GM13977 (cell line): ENCODE measurements around the gene PROSER2.
"Not testable (repeated sequence)": the region's sequence is repeated elsewhere in the genome, so short reads cannot be mapped to it uniquely, and the experiment has no call there.

Experiments used
- DNase-seq: peaks from one replicate; pipeline ENCODE4 v3.0.0; 2012; ENCODE audit warnings: low spot score
- CTCF ChIP-seq: IDR thresholded peaks from 2 replicates; pipeline ENCODE4 v1.5.1; 2012; ENCODE audit warnings: mild to moderate bottlenecking, control low read depth; ENCODE audit not compliant: insufficient read depth; ENCODE audit errors: extremely low read depth, missing control alignments
- in situ Hi-C: fragments of 300-500 bp; cut with MboI; formaldehyde crosslinking; loops from one replicate; pipeline ENCODE4 v1.12.0; 2022; ENCODE audit warnings: low sequenced_read_pairs, low pct_unique_long_range_greater_than_20kb, mixed read lengths, inconsistent platforms; ENCODE audit not compliant: unreplicated experiment

The PROSER2 gene

GRCh38 chr10:11884706-11885423 is 61.7 kb downstream of the PROSER2 start:
- no peak for DNase-seq
- in situ Hi-C loops: no loop called here
- no peak for TF ChIP-seq CTCF

DNA sequence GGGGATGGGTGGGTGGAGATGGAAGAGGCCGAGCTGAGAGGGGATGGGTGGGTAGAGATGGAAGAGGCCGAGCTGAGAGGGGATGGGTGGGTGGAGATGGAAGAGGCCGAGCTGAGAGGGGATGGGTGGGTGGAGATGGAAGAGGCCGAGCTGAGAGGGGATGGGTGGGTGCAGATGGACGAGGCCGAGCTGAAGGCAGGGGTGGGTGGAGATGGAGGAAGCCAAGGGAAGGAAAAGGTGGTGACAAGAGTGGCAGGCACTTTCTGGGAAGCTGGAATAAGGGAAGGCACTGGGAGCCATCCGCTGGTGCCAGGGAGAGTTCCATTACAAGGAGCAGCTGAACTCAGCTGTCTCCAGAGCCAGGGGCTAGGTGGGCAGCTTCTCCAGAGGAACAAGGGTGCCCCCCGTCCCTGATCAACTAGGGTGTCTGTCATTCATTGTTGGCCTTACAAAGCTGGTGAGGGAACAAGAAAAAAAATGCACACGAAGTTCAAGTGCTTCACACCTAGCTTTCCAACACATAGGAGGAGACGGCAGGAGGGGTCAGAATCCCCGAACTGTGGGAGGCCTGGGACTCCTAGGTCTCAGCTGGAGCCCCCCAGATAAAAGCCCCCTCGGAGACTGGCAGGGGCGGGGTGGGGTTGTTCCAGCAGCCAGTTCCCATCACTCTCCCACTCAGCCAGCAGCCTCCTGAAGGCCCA is 62.4 kb downstream of the PROSER2 start:
- in situ Hi-C loops: no loop called here
- TF ChIP-seq CTCF: no peak
- DNase-seq: no peak

GRCh38 chr10:11886138-11886474 is 63.0 kb downstream of the PROSER2 start:
- TF ChIP-seq CTCF: no peak
- DNase-seq: no peak
- in situ Hi-C loops: no loop called here

- peak; percentile 65 for DNase-seq
- in situ Hi-C loops: no loop called here
- no peak for TF ChIP-seq CTCF
Observed at GRCh38 chr10:11886851-11887250, 63.7 kb downstream of the PROSER2 start.

DNA sequence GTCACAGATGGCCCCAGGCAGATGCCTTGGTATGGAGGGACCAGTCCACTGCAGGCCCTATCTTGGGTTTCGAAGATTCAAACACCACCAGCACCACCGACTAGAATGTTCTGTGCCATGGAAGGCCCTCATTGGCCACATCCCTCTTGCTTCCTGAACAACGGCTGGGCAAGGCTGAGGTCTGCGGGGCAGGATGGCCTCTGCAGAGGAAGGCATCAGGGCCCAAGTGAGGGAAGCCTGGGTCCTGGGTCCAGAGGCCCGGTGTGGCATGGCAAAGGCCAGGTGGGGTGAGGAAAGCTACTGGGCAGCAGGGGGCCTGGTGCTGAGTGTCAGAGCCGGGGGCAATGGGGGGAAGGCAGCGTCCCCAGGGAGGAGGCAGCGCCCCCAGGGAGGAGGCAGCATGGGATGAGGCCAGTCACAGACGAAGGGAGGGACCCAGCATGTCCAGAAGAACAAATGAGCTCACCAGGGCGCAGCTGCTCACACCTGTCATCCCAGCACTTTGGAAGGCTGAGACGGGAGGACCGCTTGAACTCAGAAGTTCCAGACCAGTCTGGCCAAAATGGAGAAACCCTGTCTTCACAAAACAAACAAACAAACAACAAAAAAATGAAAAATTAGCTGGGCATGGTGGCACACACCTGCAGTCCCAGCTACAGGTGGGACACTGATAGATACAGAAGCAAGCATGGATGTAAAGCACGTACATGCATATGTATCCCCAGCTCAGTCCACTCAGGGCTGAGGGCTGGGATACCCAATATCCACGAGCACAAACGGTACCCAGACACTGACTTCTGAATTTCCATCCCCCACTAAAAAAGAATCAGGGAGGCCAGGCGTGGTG is 64.4 kb downstream of the PROSER2 start:
- in situ Hi-C loops: no loop called here
- TF ChIP-seq CTCF: no peak
- no peak for DNase-seq

- in situ Hi-C loops, DNase-seq: not testable (repeated sequence)
Observed at GRCh38 chr10:11889263-11889662, 66.1 kb downstream of the PROSER2 start.
